Esophagus squamous epithelium (tissue), 4 donors: ENCODE measurements around the gene ENGASE.

Source experiments
- CTCF ChIP-seq, 6 experiments: fragments of 450-650 bp in 4 of 6; fragments of 200-600 bp in 2 of 6; sonication (generic) in 2 of 6; IDR thresholded peaks; one replicate each; pipeline ENCODE4 v1.5.1; 2016 to 2019; ENCODE audit warnings: antibody characterized with exemption in 6 of 6, mild to moderate bottlenecking in 4 of 6, moderate library complexity in 4 of 6
- POLR2A ChIP-seq, 4 donors: fragments of 450-650 bp; IDR thresholded peaks; one replicate each; pipeline ENCODE4 v1.6.1; 2017; ENCODE audit warnings: antibody characterized with exemption in 4 of 4, mild to moderate bottlenecking in 4 of 4, moderate library complexity in 3 of 4

GRCh38 chr17:79097226-79098055 is 22.8 kb downstream of the ENGASE start:
- TF ChIP-seq POLR2A (IDR thresholded peaks at IDR 0.05) (no peak), CTCF (IDR thresholded peaks at IDR 0.05) (no peak)
